Activated CD4-positive, alpha-beta memory T cell treated with anti-CD3 and anti-CD28 coated beads for 36 hours (primary cell): ENCODE data around the gene SEZ6L. TPM values are rescaled to one million over a fixed set of nuclear protein-coding genes. Genes with fewer than 3 reads are reported as not detected.

Experiments
- CTCF ChIA-PET: fragments of 350-600 bp; sonication (Branson Sonifier 250); formaldehyde crosslinking; loops from one replicate; lab custom pipeline; 2021; ENCODE audit warnings: antibody characterized with exemption, inconsistent platforms; lab: Charles Lee
- POLR2A ChIA-PET: fragments of 350-600 bp; sonication (Branson Sonifier 250); formaldehyde crosslinking; loops from one replicate; lab custom pipeline; 2021; ENCODE audit warnings: antibody characterized with exemption; lab: Charles Lee
- DNase-seq: peaks from one replicate; pipeline ENCODE4 v3.0.0-alpha.2; 2020
- H3K27ac Mint-ChIP-seq: one replicate; pipeline ENCODE4 v1.8.0; 2021; ENCODE audit warnings: mixed read lengths
- H3K27me3 Mint-ChIP-seq: one replicate; pipeline ENCODE4 v1.8.0; 2021; ENCODE audit warnings: mixed read lengths
- H3K36me3 Mint-ChIP-seq: one replicate; pipeline ENCODE4 v1.8.0; 2021; ENCODE audit warnings: mixed read lengths
- H3K4me1 Mint-ChIP-seq: one replicate; pipeline ENCODE4 v1.8.0; 2021; ENCODE audit warnings: low read depth, mixed read lengths
- H3K4me3 Mint-ChIP-seq: one replicate; pipeline ENCODE4 v1.8.0; 2021; ENCODE audit warnings: mild to moderate bottlenecking, mixed read lengths
- H3K9me3 Mint-ChIP-seq: one replicate; pipeline ENCODE4 v1.8.0; 2021; ENCODE audit warnings: mixed read lengths
- intact Hi-C: fragments of 100-400 bp; cut with micrococcal nuclease; formaldehyde crosslinking; loops from one replicate; pipeline ENCODE4 v1.15.1; 2023
- total RNA-seq, 2 experiments: library from RNA; stranded (reverse); gene quantifications; one replicate each; pipeline ENCODE4 v1.2.3, GENCODE V29; 2021

Gene SEZ6L
- total RNA-seq, 2 experiments from 2014 or later = not detected

DNA sequence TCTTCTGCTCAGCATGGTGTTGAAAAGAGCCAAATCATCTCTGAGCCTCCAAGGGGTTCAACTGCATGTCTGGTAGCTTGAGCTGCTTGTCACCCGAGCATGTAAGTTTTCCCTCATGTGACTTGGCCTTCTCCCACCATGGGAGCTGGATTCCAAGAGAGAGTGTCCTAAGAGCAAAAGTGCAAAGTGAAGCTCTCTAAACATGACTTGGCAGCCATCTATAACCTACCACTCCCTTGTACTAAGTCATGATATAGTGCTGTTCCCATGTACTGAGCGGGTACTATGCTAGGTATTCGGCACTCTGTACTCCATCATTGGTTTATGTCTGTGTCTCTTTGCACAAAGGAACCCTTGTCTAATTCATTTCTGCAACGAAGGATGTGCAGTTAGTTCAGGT is 19.1 kb downstream of the SEZ6L start:
- H3K27me3 Mint-ChIP-seq = peaks cover 6% of the 10 kb centered on the region
- intact Hi-C loops = no loop called here
- no peaks in the 10 kb centered on the region for H3K9me3 Mint-ChIP-seq
- CTCF ChIA-PET = interaction anchor here (1.5 kb wide), 1 partner anchor 16 kb away, joined by 6 read pairs; no protein-coding TSS in a partner anchor
- H3K4me1 Mint-ChIP-seq = no peaks in the 10 kb centered on the region
- H3K4me3 Mint-ChIP-seq = no peak overlapping the region
- POLR2A ChIA-PET = no interaction called here
- no peak overlapping the region for H3K27ac Mint-ChIP-seq
- no peak for DNase-seq
- H3K36me3 Mint-ChIP-seq = no peaks in the 10 kb centered on the region

- ChIA-PET POLR2A (no interaction called here), CTCF (interaction anchor here (1.4 kb wide), 1 partner anchor 22 kb away, joined by 5 read pairs; no protein-coding TSS in a partner anchor)
- no peaks in the 10 kb centered on the region for H3K36me3 Mint-ChIP-seq
- no peaks in the 10 kb centered on the region for H3K9me3 Mint-ChIP-seq
- no peak overlapping the region for H3K27ac Mint-ChIP-seq
- H3K4me3 Mint-ChIP-seq = no peak overlapping the region
- intact Hi-C loops = no loop called here
- no peak for DNase-seq
- no peaks in the 10 kb centered on the region for H3K27me3 Mint-ChIP-seq
- no peaks in the 10 kb centered on the region for H3K4me1 Mint-ChIP-seq
Measured at GRCh38 chr22:26194313-26194712, 25.1 kb downstream of the SEZ6L start.

GRCh38 chr22:26194877-26195276 is 25.6 kb downstream of the SEZ6L start:
- H3K9me3 Mint-ChIP-seq = no peaks in the 10 kb centered on the region
- no peaks in the 10 kb centered on the region for H3K4me1 Mint-ChIP-seq
- DNase-seq = no peak
- CTCF ChIA-PET = interaction anchor here (1.4 kb wide), 1 partner anchor 23 kb away, joined by 5 read pairs; no protein-coding TSS in a partner anchor
- no peak overlapping the region for H3K27ac Mint-ChIP-seq
- no peaks in the 10 kb centered on the region for H3K27me3 Mint-ChIP-seq
- no peak overlapping the region for H3K4me3 Mint-ChIP-seq
- intact Hi-C loops = no loop called here
- POLR2A ChIA-PET = no interaction called here
- no peaks in the 10 kb centered on the region for H3K36me3 Mint-ChIP-seq

GRCh38 chr22:26196657-26197056 is 27.4 kb downstream of the SEZ6L start:
- DNase-seq = no peak
- Mint-ChIP-seq H3K4me1 (no peaks in the 10 kb centered on the region), H3K9me3 (no peaks in the 10 kb centered on the region), H3K36me3 (no peaks in the 10 kb centered on the region), H3K4me3 (no peak overlapping the region), H3K27ac (no peak overlapping the region), H3K27me3 (no peaks in the 10 kb centered on the region)
- intact Hi-C loops = no loop called here
- POLR2A ChIA-PET = no interaction called here
- CTCF ChIA-PET = no interaction called here

DNA sequence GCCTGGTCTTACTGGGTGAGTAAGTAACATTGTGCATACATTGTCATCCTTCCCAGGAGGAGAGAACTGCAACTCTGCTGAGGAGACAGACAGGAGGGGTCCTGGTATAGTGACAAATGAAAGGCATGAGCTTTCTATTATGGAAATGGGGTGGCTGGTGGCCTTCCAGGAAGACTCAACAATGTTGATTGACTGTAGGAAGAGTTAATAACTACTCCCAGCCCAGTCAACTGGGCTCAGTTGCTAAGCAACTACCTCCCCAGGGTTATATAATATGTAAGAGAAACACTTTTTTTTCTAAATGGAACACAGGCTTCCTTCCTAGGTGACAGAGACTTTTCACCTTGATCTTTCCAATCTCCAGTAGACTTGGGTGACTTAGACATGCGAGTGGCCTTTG is 28.2 kb downstream of the SEZ6L start:
- Mint-ChIP-seq H3K4me3 (no peak overlapping the region), H3K4me1 (no peaks in the 10 kb centered on the region), H3K27ac (no peak overlapping the region), H3K27me3 (peaks cover 2% of the 10 kb centered on the region), H3K36me3 (no peaks in the 10 kb centered on the region), H3K9me3 (no peaks in the 10 kb centered on the region)
- POLR2A ChIA-PET = no interaction called here
- no peak for DNase-seq
- CTCF ChIA-PET = interaction anchor here (1.1 kb wide), 1 partner anchor 25 kb away, joined by 4 read pairs; no protein-coding TSS in a partner anchor
- intact Hi-C loops = no loop called here

DNA sequence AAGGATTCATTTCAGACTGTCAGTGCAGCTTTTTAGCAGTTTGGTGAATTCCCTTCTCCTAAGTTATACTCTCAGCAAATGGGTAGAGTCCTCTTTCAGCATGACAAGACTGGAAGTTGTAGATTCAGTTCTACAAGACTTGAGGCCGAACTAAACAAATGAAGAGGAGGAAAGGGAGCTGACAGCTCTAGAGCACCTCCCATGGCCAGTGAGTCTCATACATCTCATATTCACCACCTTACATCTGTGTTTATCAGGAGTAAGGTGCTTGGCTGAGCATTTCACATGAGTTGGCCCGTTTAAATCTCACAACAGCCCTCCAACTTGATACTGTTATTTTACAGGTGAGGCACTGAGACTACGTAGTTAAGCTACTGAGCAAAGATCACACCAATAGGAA is 30.4 kb downstream of the SEZ6L start:
- H3K4me1 Mint-ChIP-seq = no peaks in the 10 kb centered on the region
- no peak overlapping the region for H3K27ac Mint-ChIP-seq
- no peaks in the 10 kb centered on the region for H3K9me3 Mint-ChIP-seq
- no peak overlapping the region for H3K4me3 Mint-ChIP-seq
- ChIA-PET POLR2A (no interaction called here), CTCF (no interaction called here)
- intact Hi-C loops = no loop called here
- H3K36me3 Mint-ChIP-seq = no peaks in the 10 kb centered on the region
- DNase-seq = no peak
- peaks cover 4% of the 10 kb centered on the region for H3K27me3 Mint-ChIP-seq

GRCh38 chr22:26202280-26202924 is 33.1 kb downstream of the SEZ6L start:
- no peaks in the 10 kb centered on the region for H3K4me1 Mint-ChIP-seq
- ChIA-PET CTCF (interaction anchor here (1.2 kb wide), 1 partner anchor 30 kb away, joined by 3 read pairs; no protein-coding TSS in a partner anchor), POLR2A (no interaction called here)
- no peaks in the 10 kb centered on the region for H3K36me3 Mint-ChIP-seq
- H3K27ac Mint-ChIP-seq = no peak overlapping the region
- peaks cover 8% of the 10 kb centered on the region for H3K27me3 Mint-ChIP-seq
- intact Hi-C loops = no loop called here
- H3K9me3 Mint-ChIP-seq = no peaks in the 10 kb centered on the region
- no peak for DNase-seq
- no peak overlapping the region for H3K4me3 Mint-ChIP-seq

- Mint-ChIP-seq H3K27ac (no peak overlapping the region), H3K9me3 (no peaks in the 10 kb centered on the region), H3K4me1 (no peaks in the 10 kb centered on the region), H3K4me3 (no peak overlapping the region), H3K27me3 (peaks cover 8% of the 10 kb centered on the region), H3K36me3 (no peaks in the 10 kb centered on the region)
- no peak for DNase-seq
- ChIA-PET CTCF (no interaction called here), POLR2A (no interaction called here)
- intact Hi-C loops = no loop called here
Measured at GRCh38 chr22:26205494-26205893, 36.2 kb downstream of the SEZ6L start.

DNA sequence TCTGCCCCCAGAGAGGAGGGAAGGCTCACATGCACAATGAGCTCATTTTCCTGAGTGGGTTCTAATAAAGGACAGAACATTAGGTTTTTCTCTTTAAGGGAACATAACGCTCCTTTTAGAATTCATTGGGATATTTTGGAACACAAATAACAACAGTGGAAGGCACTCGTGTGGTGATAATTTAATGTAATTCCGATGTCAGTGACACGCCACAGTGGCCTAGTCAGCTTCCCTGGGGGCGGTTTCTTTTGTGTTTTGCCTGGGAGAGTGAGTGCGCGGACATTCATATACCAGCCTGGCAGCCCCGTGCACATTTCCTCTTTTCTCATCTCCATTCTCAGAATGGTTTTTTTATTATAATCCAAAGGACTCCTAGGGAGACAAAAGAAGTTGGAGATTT is 41.1 kb downstream of the SEZ6L start:
- ChIA-PET POLR2A (no interaction called here), CTCF (no interaction called here)
- Mint-ChIP-seq H3K36me3 (no peaks in the 10 kb centered on the region), H3K4me1 (no peaks in the 10 kb centered on the region), H3K9me3 (no peaks in the 10 kb centered on the region), H3K27ac (no peak overlapping the region), H3K4me3 (no peak overlapping the region), H3K27me3 (peaks cover 13% of the 10 kb centered on the region)
- no peak for DNase-seq
- intact Hi-C loops = no loop called here

DNA sequence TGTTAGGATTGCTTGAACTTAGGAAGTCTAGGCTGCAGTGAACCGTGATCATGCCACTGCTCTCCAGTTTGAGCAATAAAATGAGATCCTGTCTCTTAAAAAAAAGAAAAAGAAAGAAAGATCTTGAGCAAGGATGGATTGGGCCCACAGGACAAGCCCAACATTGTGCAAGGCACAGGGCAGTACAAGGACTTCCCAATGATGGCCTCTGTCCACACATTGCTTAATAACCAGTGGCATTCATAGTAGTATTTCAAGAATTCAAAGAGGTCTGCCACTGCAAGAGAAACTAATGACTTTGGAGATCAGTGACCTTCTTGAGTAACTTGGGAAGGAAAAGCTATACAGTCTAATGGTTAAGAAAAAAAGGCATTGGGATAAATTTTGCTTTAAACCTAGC is 44.6 kb downstream of the SEZ6L start:
- no peak for DNase-seq
- Mint-ChIP-seq H3K9me3 (no peaks in the 10 kb centered on the region), H3K4me3 (no peak overlapping the region), H3K36me3 (no peaks in the 10 kb centered on the region), H3K27ac (no peak overlapping the region), H3K4me1 (no peaks in the 10 kb centered on the region), H3K27me3 (peaks cover 12% of the 10 kb centered on the region)
- intact Hi-C loops = no loop called here
- POLR2A ChIA-PET = no interaction called here
- CTCF ChIA-PET = interaction anchor here (1.1 kb wide), 1 partner anchor 41 kb away, joined by 4 read pairs; no protein-coding TSS in a partner anchor

DNA sequence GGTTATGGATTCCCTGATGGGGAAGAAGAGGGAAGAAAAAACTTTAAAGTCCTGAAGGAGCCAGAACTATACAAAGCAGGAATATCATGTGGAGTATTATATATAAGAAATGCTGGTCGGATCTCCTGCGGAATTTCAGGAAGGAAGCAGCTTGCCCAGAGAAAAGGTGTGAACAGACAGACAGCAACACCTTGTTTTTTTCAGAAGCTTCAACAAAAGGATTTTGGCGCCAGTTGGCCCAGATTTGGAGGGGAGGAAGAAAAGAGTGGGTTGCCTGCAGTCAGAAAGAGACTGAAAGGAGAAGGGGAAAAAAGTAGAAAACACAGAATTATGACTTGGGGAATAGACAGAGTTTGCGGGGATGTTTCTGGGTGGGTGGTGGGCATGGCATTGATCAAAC is 45.2 kb downstream of the SEZ6L start:
- ChIA-PET CTCF (interaction anchor here (1.1 kb wide), 1 partner anchor 42 kb away, joined by 4 read pairs; no protein-coding TSS in a partner anchor), POLR2A (no interaction called here)
- Mint-ChIP-seq H3K27ac (no peak overlapping the region), H3K9me3 (no peaks in the 10 kb centered on the region), H3K36me3 (no peaks in the 10 kb centered on the region), H3K27me3 (peaks cover 12% of the 10 kb centered on the region), H3K4me1 (no peaks in the 10 kb centered on the region), H3K4me3 (no peak overlapping the region)
- intact Hi-C loops = no loop called here
- no peak for DNase-seq

GRCh38 chr22:26215736-26216135 is 46.5 kb downstream of the SEZ6L start:
- ChIA-PET CTCF (interaction anchor here (0.6 kb wide), 1 partner anchor 122 kb away, joined by 3 read pairs; no protein-coding TSS in a partner anchor), POLR2A (no interaction called here)
- H3K4me3 Mint-ChIP-seq = no peak overlapping the region
- H3K27ac Mint-ChIP-seq = no peak overlapping the region
- peaks cover 12% of the 10 kb centered on the region for H3K27me3 Mint-ChIP-seq
- H3K4me1 Mint-ChIP-seq = no peaks in the 10 kb centered on the region
- no peaks in the 10 kb centered on the region for H3K9me3 Mint-ChIP-seq
- intact Hi-C loops = no loop called here
- H3K36me3 Mint-ChIP-seq = no peaks in the 10 kb centered on the region
- no peak for DNase-seq

GRCh38 chr22:26225207-26225606 is 55.9 kb downstream of the SEZ6L start:
- intact Hi-C loops = no loop called here
- H3K4me3 Mint-ChIP-seq = no peak overlapping the region
- H3K27me3 Mint-ChIP-seq = no peaks in the 10 kb centered on the region
- CTCF ChIA-PET = no interaction called here
- POLR2A ChIA-PET = no interaction called here
- H3K9me3 Mint-ChIP-seq = peaks cover 2% of the 10 kb centered on the region
- no peaks in the 10 kb centered on the region for H3K4me1 Mint-ChIP-seq
- DNase-seq = no peak
- no peaks in the 10 kb centered on the region for H3K36me3 Mint-ChIP-seq
- no peak overlapping the region for H3K27ac Mint-ChIP-seq
